Measurements from ENCODE around the gene URB1.
"Not testable (repeated sequence)": the region's sequence is repeated elsewhere in the genome, so short reads cannot be mapped to it uniquely, and the experiment has no call there.

Gene URB1

GRCh38 chr21:32315511-32316281 lies 77.1 kb downstream of the URB1 start:
- DNase-seq: no peak

GRCh38 chr21:32314806-32315205 lies 78.0 kb downstream of the URB1 start:
- no peak for DNase-seq

GRCh38 chr21:32312976-32313375 lies 79.8 kb downstream of the URB1 start:
- no peak for DNase-seq

- no peak for DNase-seq
Measured at GRCh38 chr21:32312326-32312725, 80.5 kb downstream of the URB1 start.

- DNase-seq: no peak
Measured at GRCh38 chr21:32311621-32312020, 81.2 kb downstream of the URB1 start.

- not testable (repeated sequence) for DNase-seq
Measured at GRCh38 chr21:32310976-32311375, 81.8 kb downstream of the URB1 start.

GRCh38 chr21:32309906-32310460 lies 82.8 kb downstream of the URB1 start:
- DNase-seq: no peak

GRCh38 chr21:32308696-32309095 lies 84.1 kb downstream of the URB1 start:
- no peak for DNase-seq

GRCh38 chr21:32307706-32308105 lies 85.1 kb downstream of the URB1 start:
- no peak for DNase-seq

- no peak for DNase-seq
Measured at GRCh38 chr21:32306021-32306780, 86.6 kb downstream of the URB1 start.

GRCh38 chr21:32304998-32305397 lies 87.8 kb downstream of the URB1 start:
- no peak for DNase-seq

GRCh38 chr21:32303385-32303784 lies 89.4 kb downstream of the URB1 start:
- no peak for DNase-seq

- no peak for DNase-seq
Measured at GRCh38 chr21:32302560-32302959, 90.3 kb downstream of the URB1 start.

GRCh38 chr21:32301596-32301995 lies 91.2 kb downstream of the URB1 start:
- DNase-seq: no peak

GRCh38 chr21:32300117-32300681 lies 92.6 kb downstream of the URB1 start:
- no peak for DNase-seq

- no peak for DNase-seq
Measured at GRCh38 chr21:32299695-32300094, 93.1 kb downstream of the URB1 start.

GRCh38 chr21:32298658-32299081 lies 94.1 kb downstream of the URB1 start, which contains the start of gene MRAP:
MRAP (plus strand) TSS chr21:32298855; CDS start chr21:32298972, 117 bp downstream.
- no peak for DNase-seq

GRCh38 chr21:32298148-32298559 lies 94.7 kb downstream of the URB1 start:
- DNase-seq: no peak

GRCh38 chr21:32297449-32297848 lies 95.4 kb downstream of the URB1 start:
- no peak for DNase-seq

- DNase-seq: no peak
Measured at GRCh38 chr21:32285476-32285875, 107.3 kb downstream of the URB1 start.

GRCh38 chr21:32282992-32283391 lies 109.8 kb downstream of the URB1 start:
- DNase-seq: no peak

GRCh38 chr21:32281531-32281930 lies 111.3 kb downstream of the URB1 start:
- DNase-seq: no peak

- DNase-seq: no peak
Measured at GRCh38 chr21:32279377-32279680, 113.5 kb downstream of the URB1 start.

Measured in stimulated activated naive CD4-positive, alpha-beta T cell (primary cell).